Testis (tissue), 2 donors: ENCODE measurements around the gene GNA14.

Experiments
- CTCF ChIP-seq, 3 experiments: fragments of 450-650 bp in 2 of 3; fragments of 200-600 bp in 1 of 3; sonication (generic) in 1 of 3; IDR thresholded peaks; one replicate each; pipeline ENCODE4 v1.5.1; 2016 to 2019; ENCODE audit warnings: antibody characterized with exemption in 3 of 3, mild to moderate bottlenecking in 2 of 3, moderate library complexity in 1 of 3
- POLR2A ChIP-seq: fragments of 450-650 bp; IDR thresholded peaks from one replicate; pipeline ENCODE4 v1.6.1; 2017; ENCODE audit warnings: antibody characterized with exemption, mild to moderate bottlenecking, moderate library complexity

GRCh38 chr9:77543131-77543822 lies 104.8 kb downstream of the GNA14 start:
- TF ChIP-seq CTCF (IDR thresholded peaks at IDR 0.05): no peak
- TF ChIP-seq POLR2A: no peak
